HG03520 (cell line): ENCODE results near the gene USP48.
"Not testable (repeated sequence)": the region's sequence is repeated elsewhere in the genome, so short reads cannot be mapped to it uniquely, and the experiment has no call there.

Experiments used
- ATAC-seq: cut with Tn5 transposase; IDR thresholded peaks from one replicate; pipeline ENCODE4 v1.9.1; 2021; ENCODE audit warnings: mild to moderate bottlenecking, moderate library complexity; ENCODE audit not compliant: unreplicated experiment

The USP48 gene

GRCh38 chr1:21704145-21704544, 78.8 kb downstream of the USP48 start:
- no peak for ATAC-seq

DNA sequence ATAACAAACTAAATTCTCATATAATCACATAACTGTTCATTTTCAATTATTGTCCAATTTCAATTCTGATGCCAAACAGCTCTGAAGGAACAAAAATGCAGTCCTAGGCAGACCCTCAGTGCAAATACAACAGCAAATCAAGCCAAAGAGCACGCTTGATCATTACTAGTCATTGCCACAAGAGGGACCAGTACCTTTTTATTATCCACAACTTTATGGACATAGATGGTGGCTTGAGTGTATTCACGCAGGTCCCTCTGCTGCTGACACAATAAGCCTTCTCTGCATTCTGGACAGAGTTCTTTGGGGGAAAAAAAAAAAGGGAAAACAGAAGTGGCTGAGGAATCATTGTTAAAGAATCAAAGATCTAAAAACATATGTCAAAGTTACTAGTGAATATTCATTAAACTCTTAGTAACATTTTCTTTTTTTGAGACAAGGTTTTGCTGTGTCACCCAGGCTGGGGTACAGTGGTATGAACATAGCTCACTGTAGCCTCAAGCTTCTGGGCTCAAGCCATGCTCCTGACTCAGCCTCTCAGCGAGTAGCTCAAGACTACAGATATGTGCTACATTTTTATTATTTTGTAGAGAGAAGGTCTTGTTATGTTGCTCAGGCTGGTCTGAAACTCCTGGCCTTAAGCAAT, 79.5 kb downstream of the USP48 start:
- ATAC-seq = no peak

DNA sequence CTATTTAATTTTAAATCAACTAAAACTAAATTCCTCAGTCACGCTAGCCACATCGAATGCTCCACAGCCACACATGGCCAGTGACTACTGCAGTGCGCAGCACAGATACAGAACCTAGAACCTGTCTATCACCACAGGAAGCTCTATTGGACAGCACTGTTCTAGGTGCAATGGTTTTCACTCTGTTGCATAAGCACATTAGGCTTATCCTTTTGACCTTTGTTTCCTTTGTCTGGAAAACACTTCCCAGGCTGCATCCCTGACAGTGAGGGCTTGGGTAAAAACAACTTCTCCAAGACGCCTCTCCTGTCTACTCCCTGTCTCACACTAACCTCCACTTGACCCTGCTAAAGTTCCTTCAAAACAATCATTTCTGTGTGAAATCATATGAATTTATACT, 80.2 kb downstream of the USP48 start:
- ATAC-seq = no peak

GRCh38 chr1:21701401-21701800, 81.5 kb downstream of the USP48 start:
- no peak for ATAC-seq

- no peak for ATAC-seq
Observed at GRCh38 chr1:21700094-21700493, 82.9 kb downstream of the USP48 start.

DNA sequence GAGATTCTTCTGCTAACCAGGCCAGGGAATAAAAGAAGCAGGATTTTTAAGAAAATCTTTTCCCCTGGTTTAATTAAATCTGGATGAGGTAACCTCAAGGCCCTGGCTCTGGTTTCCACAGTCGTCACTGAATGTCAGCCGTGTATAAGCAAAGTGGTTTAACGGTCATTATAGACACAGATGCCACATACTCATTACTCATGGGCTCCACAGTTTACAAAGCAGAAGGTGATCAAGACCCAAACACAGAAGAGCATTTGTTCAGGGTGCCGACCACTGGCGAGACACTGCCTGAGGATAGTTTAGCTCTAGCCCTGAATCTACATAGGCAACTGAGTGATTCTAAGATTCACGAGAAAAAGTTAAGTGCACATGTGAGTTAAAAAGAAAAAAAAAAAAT, 86.0 kb downstream of the USP48 start:
- ATAC-seq = no peak

DNA sequence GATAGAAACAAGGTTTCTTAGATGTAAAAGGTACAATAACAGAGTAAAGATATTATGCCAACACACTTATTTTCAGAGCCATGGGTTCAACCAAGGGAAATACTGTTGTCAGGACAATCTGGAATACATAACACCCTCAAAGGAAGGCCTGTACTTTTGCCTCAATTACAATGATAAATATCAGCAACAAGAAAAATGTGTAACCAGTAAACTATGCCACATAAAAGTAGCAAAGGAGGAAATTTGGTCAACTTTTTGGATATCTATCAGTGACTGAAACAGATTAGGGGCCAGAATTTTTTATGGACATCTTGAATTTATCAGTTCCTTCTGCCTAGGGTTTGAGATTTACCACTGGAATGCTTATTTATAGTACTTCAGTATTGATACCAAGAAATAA, 89.2 kb downstream of the USP48 start:
- ATAC-seq = no peak

DNA sequence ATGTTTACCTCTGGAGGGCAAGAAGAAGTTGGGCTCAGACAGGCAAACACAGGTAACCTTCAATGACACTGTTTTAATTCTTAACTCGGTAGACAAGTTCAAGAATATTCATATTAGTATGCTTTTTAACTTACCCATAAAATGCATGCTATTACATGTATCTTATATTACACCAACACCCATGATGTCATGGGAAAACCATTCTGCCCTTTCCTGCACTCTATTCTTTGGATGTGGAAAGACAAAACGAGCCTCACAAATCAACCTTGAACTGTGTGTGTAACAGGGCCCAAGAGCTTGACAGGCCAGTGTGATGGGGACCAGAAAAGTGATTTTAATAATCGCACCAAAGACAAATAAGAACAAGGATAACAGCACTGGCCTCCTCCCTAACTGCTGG, 91.2 kb downstream of the USP48 start:
- no peak for ATAC-seq

- no peak for ATAC-seq
Observed at GRCh38 chr1:21689661-21690372, 93.1 kb downstream of the USP48 start.

- no peak for ATAC-seq
Observed at GRCh38 chr1:21687081-21687529, 95.8 kb downstream of the USP48 start.

DNA sequence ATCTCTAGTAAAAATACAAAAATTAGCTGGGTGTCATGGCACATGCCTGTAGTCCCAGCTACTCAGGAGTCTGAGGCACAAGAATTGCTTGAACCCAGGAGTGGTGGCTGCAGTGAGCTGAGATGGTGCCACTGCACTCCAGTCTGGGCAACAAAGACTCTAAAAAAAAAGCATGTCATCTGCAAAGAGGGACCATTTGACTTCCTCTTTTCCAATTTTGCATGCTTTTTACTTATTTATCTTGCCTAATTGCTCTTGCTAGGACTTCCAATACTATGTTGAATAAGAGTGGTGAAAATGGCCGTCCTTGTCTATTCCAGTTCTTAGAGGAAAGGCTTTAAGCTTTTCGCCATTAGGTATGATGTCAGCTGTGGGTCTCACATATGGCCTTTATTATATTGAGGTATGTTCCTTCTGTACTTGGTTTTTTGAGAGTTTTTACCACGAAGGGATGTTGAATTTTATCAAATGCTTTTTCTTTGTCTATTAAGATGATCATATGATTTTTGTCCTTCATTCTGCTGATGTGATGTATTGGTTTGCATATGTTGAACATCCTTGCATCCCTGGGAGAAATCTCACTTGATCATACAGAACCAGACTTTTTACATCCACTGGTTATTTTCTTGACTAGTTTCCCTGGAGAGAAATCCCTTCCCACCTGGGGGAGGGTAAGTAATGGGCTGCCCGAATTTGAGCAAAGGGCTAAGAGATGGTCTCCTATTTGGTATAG, 96.8 kb downstream of the USP48 start:
- no peak for ATAC-seq

DNA sequence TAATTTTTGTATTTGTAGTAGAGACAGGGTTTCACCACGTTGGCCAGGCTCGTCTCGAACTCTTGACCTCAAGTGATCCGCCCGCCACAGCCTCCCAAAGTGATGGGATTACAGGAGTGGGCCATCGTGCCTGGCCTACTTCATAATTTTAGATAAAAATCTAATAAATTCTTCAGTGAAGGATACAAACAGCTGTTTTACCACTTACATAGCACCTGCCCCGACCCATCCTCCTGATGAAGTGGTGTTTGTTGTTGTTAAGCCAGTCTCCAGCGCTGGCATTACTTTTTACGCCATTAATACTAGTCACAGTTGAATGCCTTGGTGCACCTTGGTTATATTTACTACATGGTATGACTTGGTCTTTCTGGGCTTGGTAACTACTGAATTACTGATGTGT, 101.5 kb downstream of the USP48 start:
- ATAC-seq = no peak

DNA sequence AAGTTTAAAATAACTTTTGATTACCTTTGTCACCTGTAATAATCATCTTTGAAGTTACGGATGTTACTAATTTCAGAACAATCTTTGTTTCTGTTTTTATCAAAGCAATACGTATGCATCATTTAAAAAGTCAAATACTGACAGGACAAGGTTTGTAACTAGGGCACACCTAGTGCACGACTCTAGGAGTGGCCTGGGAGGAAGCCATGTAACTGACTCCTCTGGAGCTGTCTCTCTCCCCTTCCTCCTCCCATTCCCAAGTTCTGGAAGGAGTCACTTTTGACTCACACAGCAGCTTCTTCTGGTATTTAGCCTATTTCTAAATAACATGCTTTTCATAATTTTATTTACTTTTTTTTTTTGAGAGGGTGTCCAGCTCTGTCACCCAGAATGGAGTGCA, 102.0 kb downstream of the USP48 start:
- ATAC-seq = no peak

DNA sequence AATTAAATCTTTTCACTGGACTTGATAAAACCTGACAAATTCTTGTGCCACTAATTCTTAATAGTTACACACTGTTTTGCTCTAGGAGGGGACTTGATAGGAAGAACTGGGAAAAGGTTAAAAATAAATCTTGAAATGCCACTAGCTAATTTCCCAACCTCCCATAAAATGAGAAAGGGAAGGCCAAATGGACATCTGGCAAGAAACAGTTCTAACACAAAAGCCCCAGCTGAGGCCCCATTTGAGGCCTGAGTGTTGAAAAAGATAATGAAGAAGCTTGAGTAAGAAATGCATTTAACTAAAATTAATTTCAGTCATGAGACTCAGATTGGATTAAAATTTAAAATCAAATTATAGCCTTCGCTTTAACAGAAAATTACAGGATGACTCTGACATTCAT, 102.6 kb downstream of the USP48 start:
- ATAC-seq = no peak

GRCh38 chr1:21677168-21677567, 105.8 kb downstream of the USP48 start:
- no peak for ATAC-seq

- no peak for ATAC-seq
Observed at GRCh38 chr1:21674957-21675356, 108.0 kb downstream of the USP48 start.

DNA sequence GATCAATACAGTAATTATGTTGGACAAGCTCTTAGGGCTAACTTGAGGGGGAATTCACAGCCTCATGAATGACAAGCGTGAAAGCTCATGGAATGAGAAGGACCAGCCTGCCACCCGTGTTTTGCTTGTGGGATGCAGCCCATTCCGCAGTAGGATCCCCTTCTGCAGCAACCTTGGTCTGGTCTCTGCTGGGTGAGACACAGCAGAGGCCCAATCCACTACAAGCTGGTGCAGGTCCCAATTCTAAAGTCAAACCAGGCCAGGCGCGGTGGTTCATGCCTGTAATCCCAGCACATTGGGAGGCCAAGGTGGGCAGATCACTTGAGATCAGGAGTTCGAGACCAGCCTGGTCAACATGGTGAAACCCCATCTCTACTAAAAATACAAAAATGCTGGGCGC, 109.1 kb downstream of the USP48 start:
- ATAC-seq = not testable (repeated sequence)

- ATAC-seq = no peak
Observed at GRCh38 chr1:21673277-21673780, 109.6 kb downstream of the USP48 start.

DNA sequence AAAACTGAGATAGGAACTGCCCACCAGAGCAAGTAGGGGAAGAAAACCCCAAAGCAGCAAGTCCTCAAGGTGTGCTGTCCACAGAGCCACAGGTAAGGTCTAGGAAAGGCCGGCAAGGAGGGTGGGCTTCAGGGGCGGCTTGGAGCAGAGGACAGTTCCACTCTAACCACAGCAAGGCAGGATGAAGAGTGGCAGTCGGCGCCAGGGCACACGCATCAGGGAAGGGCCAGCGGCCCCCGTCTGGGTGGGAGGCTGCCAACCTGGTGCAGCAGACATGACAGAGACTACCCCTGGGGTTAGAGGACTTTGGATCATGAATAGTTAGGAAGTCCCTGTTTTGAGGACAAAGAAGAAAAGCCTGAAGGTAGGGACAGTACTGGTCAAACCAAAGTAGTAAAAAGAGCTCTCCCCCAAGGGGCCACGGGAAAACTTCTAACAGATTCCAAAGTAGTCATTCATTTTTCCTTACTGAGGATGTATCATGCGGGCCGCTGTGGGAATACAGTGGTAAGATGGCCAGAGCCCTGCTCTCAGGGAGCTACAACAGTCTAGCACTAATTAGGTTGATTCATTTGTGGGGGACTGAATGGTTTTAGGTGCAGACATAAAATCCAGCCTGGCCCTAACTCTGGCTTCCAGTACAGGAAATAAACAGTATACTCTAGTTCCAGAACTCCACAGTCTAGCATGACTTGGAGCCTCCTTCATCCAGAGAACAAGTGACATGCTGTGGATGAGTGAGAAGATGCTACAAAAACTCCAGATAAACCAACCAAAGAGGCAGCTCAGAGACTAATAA, 110.3 kb downstream of the USP48 start:
- no peak for ATAC-seq

DNA sequence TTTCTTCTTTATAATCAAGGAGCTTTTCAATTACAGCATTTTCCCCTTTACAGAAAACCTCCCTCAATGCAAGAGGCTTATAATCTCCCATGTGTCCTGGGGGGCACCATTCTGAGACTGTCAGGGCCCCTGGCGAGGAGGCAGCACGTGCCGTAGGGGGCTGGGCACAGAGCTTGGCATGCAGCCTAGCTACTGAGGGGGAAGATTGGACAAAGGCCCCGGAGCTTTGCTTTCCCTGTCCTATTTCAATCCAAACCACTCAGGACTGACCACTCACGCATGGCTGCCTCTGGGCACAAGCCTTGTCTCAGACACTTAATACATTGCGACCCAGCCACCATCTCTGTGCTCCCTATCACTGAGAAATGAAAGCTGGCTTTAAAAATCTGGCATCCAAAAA, 111.0 kb downstream of the USP48 start:
- ATAC-seq = no peak
